Calu3 (cell line): ENCODE results near the gene LRBA. TPM values are rescaled to one million over a fixed set of nuclear protein-coding genes. Genes with fewer than 3 reads are reported as not detected.

Experiments
- BruUV-seq: library from RNA; stranded (reverse); fragments of 400-500 nt; replicated peaks from 2 replicates; lab custom pipeline; 2021; lab: Mats Ljungman, UMichigan
- CTCF ChIA-PET: fragments of 300-600 bp; sonication (Branson Sonifier 250); formaldehyde crosslinking; loops from one replicate; lab custom pipeline; 2022; ENCODE audit warnings: antibody characterized with exemption; lab: Charles Lee
- DNase-seq: peaks from one replicate; pipeline ENCODE4 v3.0.0; 2022
- H3K27ac Mint-ChIP-seq: one replicate; pipeline ENCODE4 v1.8.0; 2022; ENCODE audit warnings: mixed read lengths; ENCODE audit not compliant: unreplicated experiment
- H3K27me3 Mint-ChIP-seq: one replicate; pipeline ENCODE4 v1.8.0; 2022; ENCODE audit warnings: mixed read lengths; ENCODE audit not compliant: unreplicated experiment
- H3K36me3 Mint-ChIP-seq: one replicate; pipeline ENCODE4 v1.8.0; 2022; ENCODE audit warnings: mild to moderate bottlenecking, moderate library complexity, mixed read lengths; ENCODE audit not compliant: insufficient read depth, unreplicated experiment
- H3K4me1 Mint-ChIP-seq: one replicate; pipeline ENCODE4 v1.8.0; 2022; ENCODE audit warnings: mild to moderate bottlenecking, low read depth, mixed read lengths; ENCODE audit not compliant: unreplicated experiment
- H3K4me3 Mint-ChIP-seq: one replicate; pipeline ENCODE4 v1.8.0; 2022; ENCODE audit warnings: mild to moderate bottlenecking, low read depth, moderate library complexity, mixed read lengths; ENCODE audit not compliant: unreplicated experiment
- H3K9me3 Mint-ChIP-seq: one replicate; pipeline ENCODE4 v1.8.0; 2022; ENCODE audit warnings: low read depth, mixed read lengths; ENCODE audit not compliant: unreplicated experiment
- intact Hi-C: fragments of 100-400 bp; cut with micrococcal nuclease; formaldehyde crosslinking; loops from one replicate; pipeline ENCODE4 v1.10.0; 2022; ENCODE audit not compliant: unreplicated experiment
- total RNA-seq: library from RNA; stranded (reverse); gene quantifications from 2 replicates; pipeline ENCODE4 v1.2.3, GENCODE V29; 2022
- TF ChIP-seq, protein P1 (sequence below): fragments of 200-600 bp; IDR thresholded peaks from one replicate; pipeline ENCODE4 v1.8.0; 2022; ENCODE audit warnings: antibody characterized with exemption; ENCODE audit not compliant: unreplicated experiment

LRBA gene
- total RNA-seq, 1 experiment from 2014 or later: 49.0 TPM

DNA sequence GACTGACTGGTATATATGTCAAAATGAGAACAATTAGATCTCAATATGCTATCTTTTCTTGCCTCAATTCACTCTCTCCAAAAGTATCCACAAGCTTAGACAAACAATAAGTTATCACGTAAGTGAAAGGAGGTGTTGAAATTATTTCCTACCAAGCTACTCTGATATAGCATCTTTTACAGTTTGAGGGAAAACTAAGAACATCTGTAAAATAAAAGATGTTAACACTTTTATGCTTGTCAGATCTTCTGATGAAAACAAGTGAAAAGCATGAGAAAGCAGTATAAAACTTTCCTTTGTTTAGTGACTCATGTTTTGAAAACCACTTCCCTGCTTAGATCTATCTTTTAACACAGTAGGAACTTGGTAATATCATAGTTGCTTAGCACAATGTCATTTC, 441.6 kb downstream of the LRBA start:
- no TSS peak for BruUV-seq
- TF ChIP-seq, protein P1, sequence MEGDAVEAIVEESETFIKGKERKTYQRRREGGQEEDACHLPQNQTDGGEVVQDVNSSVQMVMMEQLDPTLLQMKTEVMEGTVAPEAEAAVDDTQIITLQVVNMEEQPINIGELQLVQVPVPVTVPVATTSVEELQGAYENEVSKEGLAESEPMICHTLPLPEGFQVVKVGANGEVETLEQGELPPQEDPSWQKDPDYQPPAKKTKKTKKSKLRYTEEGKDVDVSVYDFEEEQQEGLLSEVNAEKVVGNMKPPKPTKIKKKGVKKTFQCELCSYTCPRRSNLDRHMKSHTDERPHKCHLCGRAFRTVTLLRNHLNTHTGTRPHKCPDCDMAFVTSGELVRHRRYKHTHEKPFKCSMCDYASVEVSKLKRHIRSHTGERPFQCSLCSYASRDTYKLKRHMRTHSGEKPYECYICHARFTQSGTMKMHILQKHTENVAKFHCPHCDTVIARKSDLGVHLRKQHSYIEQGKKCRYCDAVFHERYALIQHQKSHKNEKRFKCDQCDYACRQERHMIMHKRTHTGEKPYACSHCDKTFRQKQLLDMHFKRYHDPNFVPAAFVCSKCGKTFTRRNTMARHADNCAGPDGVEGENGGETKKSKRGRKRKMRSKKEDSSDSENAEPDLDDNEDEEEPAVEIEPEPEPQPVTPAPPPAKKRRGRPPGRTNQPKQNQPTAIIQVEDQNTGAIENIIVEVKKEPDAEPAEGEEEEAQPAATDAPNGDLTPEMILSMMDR: no peak
- peak overlapping the region; percentile 44 for H3K27ac Mint-ChIP-seq
- CTCF ChIA-PET: no interaction called here
- H3K36me3 Mint-ChIP-seq: no peaks in the 10 kb centered on the region
- no peak overlapping the region for H3K4me3 Mint-ChIP-seq
- intact Hi-C loops: loop anchor here (10.0 kb wide), 1 partner anchor 279 kb away; no protein-coding TSS in a partner anchor
- H3K27me3 Mint-ChIP-seq: no peaks in the 10 kb centered on the region
- H3K9me3 Mint-ChIP-seq: no peaks in the 10 kb centered on the region
- DNase-seq: no peak
- H3K4me1 Mint-ChIP-seq: no peaks in the 10 kb centered on the region

DNA sequence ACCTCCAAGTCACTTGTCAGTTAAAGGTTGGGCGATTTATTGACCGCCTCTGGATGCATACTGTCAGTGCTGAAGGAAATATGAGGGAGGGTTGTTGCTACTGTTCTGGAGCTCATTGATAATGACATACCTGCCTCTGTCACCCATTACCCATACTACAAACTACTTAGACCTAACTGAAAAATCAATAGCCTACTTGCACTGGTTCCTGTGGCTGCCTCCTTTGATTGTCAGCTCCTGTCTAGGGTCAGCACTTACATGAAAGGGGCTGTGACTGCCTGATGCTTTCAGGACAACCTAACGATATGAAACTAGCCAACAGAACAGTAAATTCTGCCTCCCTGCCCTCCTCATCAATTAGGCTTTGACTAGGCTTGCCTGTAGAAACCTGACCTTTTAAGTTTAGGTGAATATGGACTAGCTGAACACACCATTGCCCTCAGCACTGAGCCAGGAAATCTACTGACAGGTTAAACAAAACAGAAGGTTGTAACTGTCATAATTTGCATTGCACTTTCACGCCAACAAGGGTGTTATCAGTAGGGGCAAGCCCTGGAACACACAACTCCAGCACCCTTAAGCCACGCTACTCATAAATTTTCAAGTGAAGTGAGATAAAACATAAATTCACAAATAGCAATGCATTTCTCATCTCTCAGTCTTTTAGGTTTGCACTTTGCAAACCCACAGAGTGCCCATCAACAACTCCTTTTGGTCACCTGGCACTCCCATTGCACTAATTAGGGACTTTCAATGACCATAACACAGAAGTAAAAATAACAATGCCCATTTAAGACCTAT, 442.2 kb downstream of the LRBA start:
- CTCF ChIA-PET: no interaction called here

DNA sequence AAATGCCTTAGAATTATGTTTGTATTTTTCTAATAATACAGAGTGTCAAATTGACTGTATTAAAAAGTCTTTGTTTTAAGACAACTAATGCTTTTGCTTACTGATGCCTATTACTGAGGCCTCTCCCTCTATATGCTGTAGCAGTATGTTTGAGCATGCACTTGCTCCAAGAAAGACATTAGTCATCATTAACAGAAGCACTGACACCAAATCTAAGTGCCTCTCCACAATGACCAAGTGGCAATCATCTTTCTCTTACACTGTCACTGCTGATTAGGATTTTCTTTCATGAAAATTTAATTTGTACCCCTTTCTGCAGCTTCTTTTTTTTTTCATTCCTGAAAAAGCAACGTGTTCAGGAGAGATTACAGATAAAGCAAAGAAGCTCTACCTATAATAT, 444.2 kb downstream of the LRBA start:
- DNase-seq: no peak
- H3K4me1 Mint-ChIP-seq: no peaks in the 10 kb centered on the region
- CTCF ChIA-PET: no interaction called here
- H3K27me3 Mint-ChIP-seq: no peaks in the 10 kb centered on the region
- no peaks in the 10 kb centered on the region for H3K9me3 Mint-ChIP-seq
- intact Hi-C loops: loop anchor here (10.0 kb wide), 1 partner anchor 276 kb away; no protein-coding TSS in a partner anchor
- H3K36me3 Mint-ChIP-seq: no peaks in the 10 kb centered on the region
- H3K27ac Mint-ChIP-seq: no peak overlapping the region
- BruUV-seq: no TSS peak
- TF ChIP-seq, protein P1: no peak
- no peak overlapping the region for H3K4me3 Mint-ChIP-seq

More for the DNA sequence above, 442.2 kb downstream of the LRBA start:
- intact Hi-C loops: loop anchor here (10.0 kb wide), 1 partner anchor 278 kb away; no protein-coding TSS in a partner anchor
- Mint-ChIP-seq H3K27ac (peak overlapping the region; percentile 44), H3K27me3 (no peaks in the 10 kb centered on the region), H3K36me3 (no peaks in the 10 kb centered on the region), H3K9me3 (no peaks in the 10 kb centered on the region), H3K4me3 (no peak overlapping the region), H3K4me1 (no peaks in the 10 kb centered on the region)
- no peak for DNase-seq
- BruUV-seq: no TSS peak
- TF ChIP-seq, protein P1: no peak

DNA sequence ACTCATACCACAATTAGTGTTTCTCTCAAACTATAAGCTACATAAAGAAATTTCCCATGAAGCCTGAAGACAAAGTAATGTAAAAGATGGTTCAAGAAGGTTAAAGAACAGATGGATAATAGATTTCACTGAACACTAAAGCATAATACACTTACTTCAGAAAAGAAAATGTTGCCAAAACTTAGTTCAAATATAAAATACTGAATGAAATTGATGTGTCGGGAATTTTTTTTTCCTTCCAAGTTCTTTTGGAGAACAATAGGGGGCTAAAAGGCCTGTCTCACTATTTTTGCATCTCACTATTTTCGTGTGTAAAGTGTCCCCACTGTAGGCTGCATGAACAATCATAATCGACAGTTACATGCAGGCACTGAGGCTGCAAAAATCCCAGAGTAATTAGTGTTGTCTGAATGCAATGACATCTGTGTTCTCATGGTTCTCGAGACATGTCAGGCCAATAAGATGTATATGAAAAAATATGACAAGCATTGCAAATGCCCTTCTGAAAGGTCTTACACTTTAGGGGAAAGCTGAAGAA, 445.0 kb downstream of the LRBA start:
- H3K27ac Mint-ChIP-seq: peak overlapping the region; percentile 68
- BruUV-seq: no TSS peak
- no peaks in the 10 kb centered on the region for H3K36me3 Mint-ChIP-seq
- H3K27me3 Mint-ChIP-seq: no peaks in the 10 kb centered on the region
- no peak overlapping the region for H3K4me3 Mint-ChIP-seq
- TF ChIP-seq, protein P1: no peak
- intact Hi-C loops: loop anchor here (10.0 kb wide), 1 partner anchor 275 kb away; no protein-coding TSS in a partner anchor
- H3K9me3 Mint-ChIP-seq: peaks cover under 1% of the 10 kb centered on the region
- CTCF ChIA-PET: no interaction called here
- no peaks in the 10 kb centered on the region for H3K4me1 Mint-ChIP-seq
- DNase-seq: no peak
